ENCODE data around the gene PAFAH1B2. TPM values are rescaled to one million over a fixed set of nuclear protein-coding genes. Genes with fewer than 3 reads are reported as not detected.

The PAFAH1B2 gene
- total RNA-seq, 1 donor from 2014 or later, result 81.0 TPM

GRCh38 chr11:117193130-117194020 lies 49.3 kb downstream of the PAFAH1B2 start:
- no peaks in the 10 kb centered on the region for H3K27me3 Mint-ChIP-seq
- peaks cover 15% of the 10 kb centered on the region for H3K36me3 Mint-ChIP-seq (ENCODE audit: low read depth)
- DNase-seq, result no peak
- H3K4me1 Mint-ChIP-seq, result peaks cover 3% of the 10 kb centered on the region
- no peaks in the 10 kb centered on the region for H3K9me3 Mint-ChIP-seq
- H3K27ac Mint-ChIP-seq, result no peak overlapping the region
- H3K4me3 Mint-ChIP-seq, result no peak overlapping the region
- intact Hi-C loops (cut with micrococcal nuclease), result no loop called here

- Mint-ChIP-seq H3K9me3 (no peaks in the 10 kb centered on the region), H3K4me1 (peaks cover 3% of the 10 kb centered on the region), H3K36me3 (ENCODE audit: low read depth) (peaks cover 13% of the 10 kb centered on the region), H3K27me3 (no peaks in the 10 kb centered on the region), H3K4me3 (no peak overlapping the region), H3K27ac (no peak overlapping the region)
- no peak for DNase-seq
- intact Hi-C loops (cut with micrococcal nuclease), result no loop called here
Measured at GRCh38 chr11:117194267-117194666, 50.2 kb downstream of the PAFAH1B2 start.

GRCh38 chr11:117195258-117195657 lies 51.2 kb downstream of the PAFAH1B2 start:
- no peaks in the 10 kb centered on the region for H3K9me3 Mint-ChIP-seq
- DNase-seq, result no peak
- intact Hi-C loops (cut with micrococcal nuclease), result no loop called here
- H3K4me3 Mint-ChIP-seq, result no peak overlapping the region
- no peaks in the 10 kb centered on the region for H3K27me3 Mint-ChIP-seq
- H3K36me3 Mint-ChIP-seq (ENCODE audit: low read depth), result peaks cover 13% of the 10 kb centered on the region
- H3K4me1 Mint-ChIP-seq, result peaks cover 3% of the 10 kb centered on the region
- H3K27ac Mint-ChIP-seq, result peak overlapping the region; percentile 50

- peaks cover 3% of the 10 kb centered on the region for H3K4me1 Mint-ChIP-seq
Measured at GRCh38 chr11:117195761-117196160, 51.7 kb downstream of the PAFAH1B2 start.

GRCh38 chr11:117197006-117197405 lies 52.9 kb downstream of the PAFAH1B2 start:
- intact Hi-C loops (cut with micrococcal nuclease), result no loop called here
- peaks cover 3% of the 10 kb centered on the region for H3K4me1 Mint-ChIP-seq
- H3K9me3 Mint-ChIP-seq, result no peaks in the 10 kb centered on the region
- peaks cover 9% of the 10 kb centered on the region for H3K36me3 Mint-ChIP-seq (ENCODE audit: low read depth)
- no peak overlapping the region for H3K27ac Mint-ChIP-seq
- no peaks in the 10 kb centered on the region for H3K27me3 Mint-ChIP-seq
- no peak overlapping the region for H3K4me3 Mint-ChIP-seq
- no peak for DNase-seq

More at GRCh38 chr11:117195761-117196160, 51.7 kb downstream of the PAFAH1B2 start:
- H3K4me3 Mint-ChIP-seq, result no peak overlapping the region
- H3K9me3 Mint-ChIP-seq, result no peaks in the 10 kb centered on the region
- no peaks in the 10 kb centered on the region for H3K27me3 Mint-ChIP-seq
- DNase-seq, result no peak
- intact Hi-C loops (cut with micrococcal nuclease), result no loop called here
- peaks cover 9% of the 10 kb centered on the region for H3K36me3 Mint-ChIP-seq (ENCODE audit: low read depth)
- H3K27ac Mint-ChIP-seq, result peak overlapping the region; percentile 45

- H3K27me3 Mint-ChIP-seq, result no peaks in the 10 kb centered on the region
- no peak overlapping the region for H3K4me3 Mint-ChIP-seq
- DNase-seq, result no peak
- no peaks in the 10 kb centered on the region for H3K9me3 Mint-ChIP-seq
- intact Hi-C loops (cut with micrococcal nuclease), result no loop called here
- no peak overlapping the region for H3K27ac Mint-ChIP-seq
- H3K4me1 Mint-ChIP-seq, result peaks cover 3% of the 10 kb centered on the region
- H3K36me3 Mint-ChIP-seq (ENCODE audit: low read depth), result peaks cover 6% of the 10 kb centered on the region
Measured at GRCh38 chr11:117197516-117198456, 53.7 kb downstream of the PAFAH1B2 start.

- no peaks in the 10 kb centered on the region for H3K9me3 Mint-ChIP-seq
- no peaks in the 10 kb centered on the region for H3K27me3 Mint-ChIP-seq
- H3K4me3 Mint-ChIP-seq, result no peak overlapping the region
- intact Hi-C loops (cut with micrococcal nuclease), result no loop called here
- H3K36me3 Mint-ChIP-seq (ENCODE audit: low read depth), result peaks cover 4% of the 10 kb centered on the region
- peaks cover 3% of the 10 kb centered on the region for H3K4me1 Mint-ChIP-seq
- DNase-seq, result no peak
- no peak overlapping the region for H3K27ac Mint-ChIP-seq
Measured at GRCh38 chr11:117198613-117199012, 54.5 kb downstream of the PAFAH1B2 start.

GRCh38 chr11:117199053-117199915 lies 55.2 kb downstream of the PAFAH1B2 start, which contains the start of gene TAGLN:
Gene TAGLN (plus strand): TSS chr11:117199370. CDS start chr11:117203014, 3,644 bp downstream.
- no peak for DNase-seq
- Mint-ChIP-seq H3K27me3 (no peaks in the 10 kb centered on the region), H3K4me3 (no peak within 1 kb of the TSS), H3K4me1 (peaks cover 3% of the 10 kb centered on the region), H3K9me3 (no peaks in the 10 kb centered on the region), H3K36me3 (ENCODE audit: low read depth) (peaks cover 6% of the 10 kb centered on the region), H3K27ac (no peak within 1 kb of the TSS)
- intact Hi-C loops (cut with micrococcal nuclease), result no loop called here

- DNase-seq, result no peak
- Mint-ChIP-seq H3K4me3 (no peak overlapping the region), H3K27ac (no peak overlapping the region), H3K36me3 (ENCODE audit: low read depth) (peaks cover 9% of the 10 kb centered on the region), H3K27me3 (no peaks in the 10 kb centered on the region), H3K9me3 (no peaks in the 10 kb centered on the region), H3K4me1 (peaks cover 2% of the 10 kb centered on the region)
- intact Hi-C loops (cut with micrococcal nuclease), result no loop called here
Measured at GRCh38 chr11:117199916-117200812, 56.1 kb downstream of the PAFAH1B2 start.

GRCh38 chr11:117200813-117201657 lies 56.9 kb downstream of the PAFAH1B2 start:
- intact Hi-C loops (cut with micrococcal nuclease), result no loop called here
- Mint-ChIP-seq H3K9me3 (no peaks in the 10 kb centered on the region), H3K4me3 (no peak overlapping the region), H3K36me3 (ENCODE audit: low read depth) (peaks cover 11% of the 10 kb centered on the region), H3K27ac (no peak overlapping the region), H3K27me3 (no peaks in the 10 kb centered on the region), H3K4me1 (no peaks in the 10 kb centered on the region)
- no peak for DNase-seq

- no peaks in the 10 kb centered on the region for H3K9me3 Mint-ChIP-seq
- peaks cover 12% of the 10 kb centered on the region for H3K36me3 Mint-ChIP-seq (ENCODE audit: low read depth)
- H3K27me3 Mint-ChIP-seq, result no peaks in the 10 kb centered on the region
- no peak overlapping the region for H3K27ac Mint-ChIP-seq
- no peaks in the 10 kb centered on the region for H3K4me1 Mint-ChIP-seq
- DNase-seq, result no peak
- intact Hi-C loops (cut with micrococcal nuclease), result no loop called here
- no peak overlapping the region for H3K4me3 Mint-ChIP-seq
Measured at GRCh38 chr11:117201658-117202305, 57.7 kb downstream of the PAFAH1B2 start.
